HL-60 (cell line): ENCODE data around the gene PLCB1.

Source experiments
- POLR2AphosphoS5 ChIP-seq: IDR thresholded peaks from 2 replicates; pipeline ENCODE4 v1.6.1; 2012; ENCODE audit warnings: low read depth
- REST ChIP-seq: IDR thresholded peaks from 2 replicates; pipeline ENCODE4 v1.6.1; 2012; ENCODE audit warnings: low read depth; ENCODE audit not compliant: insufficient replicate concordance
- TF ChIP-seq, protein P1 (sequence below): IDR thresholded peaks from one replicate; pipeline ENCODE4 v1.5.1; 2011; ENCODE audit warnings: low read length, control low read depth, inconsistent platforms; ENCODE audit not compliant: insufficient read depth

DNA sequence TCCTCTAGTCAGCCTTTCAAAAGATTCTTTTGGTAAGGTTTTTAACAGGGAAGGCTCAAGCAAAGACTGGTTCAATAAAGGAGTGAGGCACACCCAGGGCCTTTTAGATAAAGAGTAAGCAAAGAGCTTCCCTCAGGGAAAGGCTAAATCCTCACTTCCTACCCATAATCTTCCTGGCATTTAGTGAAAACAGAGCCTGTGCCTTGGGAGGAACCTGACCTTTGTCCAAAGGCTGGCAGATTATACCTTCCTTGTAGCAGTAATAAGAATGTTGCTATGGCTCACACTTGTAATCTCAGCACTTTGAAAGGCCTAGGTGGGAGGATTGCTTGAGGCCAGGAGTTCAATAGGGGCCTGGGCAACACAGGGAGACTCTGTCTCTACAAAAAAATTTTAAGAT lies 656.8 kb downstream of the PLCB1 start:
- TF ChIP-seq, protein P1, sequence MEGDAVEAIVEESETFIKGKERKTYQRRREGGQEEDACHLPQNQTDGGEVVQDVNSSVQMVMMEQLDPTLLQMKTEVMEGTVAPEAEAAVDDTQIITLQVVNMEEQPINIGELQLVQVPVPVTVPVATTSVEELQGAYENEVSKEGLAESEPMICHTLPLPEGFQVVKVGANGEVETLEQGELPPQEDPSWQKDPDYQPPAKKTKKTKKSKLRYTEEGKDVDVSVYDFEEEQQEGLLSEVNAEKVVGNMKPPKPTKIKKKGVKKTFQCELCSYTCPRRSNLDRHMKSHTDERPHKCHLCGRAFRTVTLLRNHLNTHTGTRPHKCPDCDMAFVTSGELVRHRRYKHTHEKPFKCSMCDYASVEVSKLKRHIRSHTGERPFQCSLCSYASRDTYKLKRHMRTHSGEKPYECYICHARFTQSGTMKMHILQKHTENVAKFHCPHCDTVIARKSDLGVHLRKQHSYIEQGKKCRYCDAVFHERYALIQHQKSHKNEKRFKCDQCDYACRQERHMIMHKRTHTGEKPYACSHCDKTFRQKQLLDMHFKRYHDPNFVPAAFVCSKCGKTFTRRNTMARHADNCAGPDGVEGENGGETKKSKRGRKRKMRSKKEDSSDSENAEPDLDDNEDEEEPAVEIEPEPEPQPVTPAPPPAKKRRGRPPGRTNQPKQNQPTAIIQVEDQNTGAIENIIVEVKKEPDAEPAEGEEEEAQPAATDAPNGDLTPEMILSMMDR, result no peak
- TF ChIP-seq REST (no peak), POLR2AphosphoS5 (no peak)
